Left forelimb (tissue), 1 donor: ENCODE measurements around the gene CACNA1D.
"Not testable (repeated sequence)": the region's sequence is repeated elsewhere in the genome, so short reads cannot be mapped to it uniquely, and the experiment has no call there.

Experiments
- DNase-seq: peaks from one replicate; pipeline ENCODE4 v3.0.0-alpha.2; 2018; ENCODE audit warnings: low spot score

CACNA1D gene

DNA sequence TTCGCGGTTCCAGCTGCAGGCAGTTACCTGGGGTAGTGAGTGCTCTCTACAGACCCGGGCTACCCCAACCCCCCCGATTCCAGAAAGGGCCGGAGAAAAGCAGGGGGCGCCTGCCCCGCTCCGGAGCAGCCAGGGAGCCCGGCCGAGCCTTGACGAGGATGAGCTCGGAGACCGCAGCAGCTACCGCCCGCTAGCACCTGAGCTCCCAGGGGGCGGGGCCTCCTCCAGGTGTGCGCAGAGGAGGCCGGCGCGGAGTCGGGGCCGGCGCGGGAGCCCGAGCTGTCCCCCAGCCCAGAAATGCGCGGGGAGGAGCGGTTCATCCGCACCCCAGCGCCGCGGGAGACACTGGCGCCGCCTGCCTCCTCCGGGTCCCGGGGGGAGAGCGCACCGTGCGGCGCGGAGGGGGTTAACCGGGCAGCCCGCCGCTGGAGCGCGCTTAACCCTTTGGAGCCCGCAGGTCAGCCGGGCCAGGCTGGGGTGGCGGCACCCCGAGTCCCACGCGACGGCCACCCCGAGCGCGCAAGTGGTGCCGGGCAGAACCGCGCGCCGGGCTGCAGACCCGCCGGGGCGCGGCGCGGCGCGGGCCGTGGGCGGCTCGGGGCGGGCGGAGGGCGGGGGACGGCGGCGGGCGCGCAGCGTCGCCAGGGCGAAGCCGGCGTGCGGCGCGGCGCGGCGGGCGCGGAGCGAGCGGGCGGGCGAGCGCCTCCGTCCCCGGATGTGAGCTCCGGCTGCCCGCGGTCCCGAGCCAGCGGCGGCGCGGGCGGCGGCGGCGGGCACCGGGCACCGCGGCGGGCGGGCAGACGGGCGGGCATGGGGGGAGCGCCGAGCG, at the start of gene CACNA1D:
CACNA1D (plus strand) TSS at position 649 of the 829 bp plus-strand sequence. CDS start 556 bp downstream, outside the sequence.
- peak; percentile 70 for DNase-seq

DNA sequence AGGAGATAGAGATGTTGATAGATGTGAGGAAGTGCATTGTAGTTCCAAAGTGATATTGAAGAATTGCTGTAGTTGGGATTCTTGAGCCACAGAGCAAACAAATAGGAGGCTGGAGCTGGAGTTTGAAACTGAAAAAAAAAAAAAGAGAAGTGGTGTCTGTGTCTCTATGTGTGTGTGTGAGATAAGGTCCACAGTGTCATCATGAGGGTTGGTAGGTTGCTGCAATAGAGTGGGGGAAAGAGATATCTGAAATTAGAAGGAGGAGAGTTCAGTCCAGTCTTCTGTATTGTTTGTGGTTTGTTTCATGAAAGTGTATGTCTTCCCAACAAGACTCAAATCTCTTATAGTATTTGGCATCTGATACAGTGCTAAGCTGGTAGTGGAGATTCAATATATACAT, 37.3 kb upstream of the CACNA1D start:
- no peak for DNase-seq

- no peak for DNase-seq
Observed at GRCh38 chr3:53460326-53460725, 34.1 kb upstream of the CACNA1D start.

DNA sequence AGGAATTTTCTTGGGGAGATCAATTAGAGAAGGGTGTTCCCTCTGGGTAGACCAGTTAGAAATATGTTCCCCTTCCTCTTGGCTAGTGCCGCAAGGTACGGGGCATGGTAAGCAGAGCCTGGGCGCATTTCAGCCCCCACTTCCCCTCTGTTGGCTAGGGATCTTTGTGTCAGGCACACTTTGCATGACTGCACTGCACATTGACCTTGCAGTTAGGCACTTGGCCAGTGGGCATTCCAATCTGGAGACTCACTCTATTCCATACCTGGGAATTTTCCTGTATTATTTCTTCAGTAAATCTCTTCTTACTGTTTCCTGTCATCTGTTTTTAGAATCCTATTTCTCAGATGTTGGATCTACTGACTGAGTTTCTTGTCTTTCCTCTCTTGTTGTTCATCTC, 30.0 kb upstream of the CACNA1D start:
- no peak for DNase-seq

DNA sequence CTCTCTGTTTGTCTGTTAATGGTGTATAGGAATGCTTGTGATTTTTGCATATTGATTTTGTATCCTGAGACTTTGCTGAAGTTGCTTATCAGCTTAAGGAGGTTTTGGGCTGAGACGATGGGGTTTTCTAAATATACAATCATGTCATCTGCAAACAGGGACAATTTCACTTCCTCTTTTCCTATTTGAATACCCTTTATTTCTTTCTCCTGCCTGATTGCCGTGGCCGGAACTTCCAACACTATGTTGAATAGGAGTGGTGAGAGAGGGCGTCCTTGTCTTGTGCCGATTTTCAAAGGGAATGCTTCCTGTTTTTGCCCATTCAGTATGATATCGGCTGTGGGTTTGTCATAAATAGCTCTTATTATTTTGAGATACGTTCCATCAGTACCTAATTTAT, 24.7 kb upstream of the CACNA1D start:
- DNase-seq, result not testable (repeated sequence)

DNA sequence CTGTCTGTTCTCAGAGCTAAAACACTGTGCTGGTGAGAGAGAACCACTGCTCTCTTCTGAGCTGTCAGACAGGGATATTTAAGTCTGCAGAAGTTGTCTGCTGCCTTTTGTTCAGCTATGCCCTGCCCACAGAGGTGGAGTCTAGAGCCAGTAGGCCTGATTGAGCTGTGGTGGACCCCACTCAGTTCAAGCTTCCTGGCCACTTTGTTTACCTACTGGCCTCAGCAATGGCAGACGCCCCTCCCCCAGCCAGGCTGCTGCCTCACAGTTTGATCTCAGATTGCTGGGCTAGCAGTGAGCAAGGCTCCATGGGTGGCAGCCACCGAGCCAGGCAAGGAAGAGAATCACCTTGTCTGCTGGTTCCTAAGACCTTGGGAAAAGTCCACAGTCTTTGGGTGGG, 21.0 kb upstream of the CACNA1D start:
- DNase-seq, result no peak

- DNase-seq, result not testable (repeated sequence)
Observed at GRCh38 chr3:53476372-53476771, 18.0 kb upstream of the CACNA1D start.

DNA sequence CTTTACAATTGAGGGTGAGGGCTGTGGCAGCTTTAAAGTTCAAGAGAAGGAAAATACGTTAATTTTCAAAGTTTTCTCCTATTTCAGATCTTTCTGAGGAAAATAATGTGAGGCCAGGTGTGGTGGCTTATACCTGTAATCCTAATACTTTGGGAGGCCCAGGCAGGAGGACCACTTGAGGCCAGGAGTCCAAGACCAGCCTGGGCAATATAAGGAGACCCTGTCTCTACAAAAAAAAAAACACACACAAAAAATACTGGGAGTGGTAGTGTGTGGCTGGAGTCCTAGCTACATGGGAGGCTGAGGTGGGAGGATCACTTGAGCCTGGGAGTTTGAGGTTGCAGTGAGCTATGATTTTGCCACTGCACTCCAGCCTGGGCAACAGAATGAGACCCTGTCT, 16.7 kb upstream of the CACNA1D start:
- DNase-seq, result not testable (repeated sequence)

- no peak for DNase-seq
Observed at GRCh38 chr3:53478166-53478830, 16.1 kb upstream of the CACNA1D start.

- DNase-seq, result no peak
Observed at GRCh38 chr3:53478921-53479664, 15.3 kb upstream of the CACNA1D start.

GRCh38 chr3:53482227-53482626, 12.2 kb upstream of the CACNA1D start:
- DNase-seq, result no peak

- no peak for DNase-seq
Observed at GRCh38 chr3:53483821-53484220, 10.6 kb upstream of the CACNA1D start.

DNA sequence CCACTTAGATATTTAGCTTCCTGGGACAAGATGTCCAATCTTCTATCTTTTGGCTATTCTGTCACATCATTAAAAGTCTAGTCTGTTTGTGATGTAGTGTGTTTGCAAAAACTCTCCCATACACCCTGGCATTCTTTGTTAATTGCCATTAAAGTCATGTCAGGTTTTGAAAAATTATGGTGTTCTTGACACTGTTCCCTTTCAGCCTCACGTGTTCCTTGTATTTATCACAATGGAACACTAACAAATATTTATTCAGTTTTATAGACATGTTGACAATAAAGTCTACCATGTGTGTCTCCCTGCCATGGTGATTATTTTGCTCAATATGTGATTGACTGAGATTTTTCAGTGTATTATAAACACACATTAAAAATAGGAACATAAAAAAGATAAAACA, 9.4 kb upstream of the CACNA1D start:
- DNase-seq, result no peak

- DNase-seq, result no peak
Observed at GRCh38 chr3:53485675-53486403, 8.6 kb upstream of the CACNA1D start.

- DNase-seq, result no peak
Observed at GRCh38 chr3:53486961-53487654, 7.3 kb upstream of the CACNA1D start.

- DNase-seq, result no peak
Observed at GRCh38 chr3:53489386-53489785, 5.0 kb upstream of the CACNA1D start.

- DNase-seq, result no peak
Observed at GRCh38 chr3:53489787-53490458, 4.5 kb upstream of the CACNA1D start.

GRCh38 chr3:53490459-53490968, 3.9 kb upstream of the CACNA1D start:
- no peak for DNase-seq

- no peak for DNase-seq
Observed at GRCh38 chr3:53491276-53491675, 3.1 kb upstream of the CACNA1D start.

DNA sequence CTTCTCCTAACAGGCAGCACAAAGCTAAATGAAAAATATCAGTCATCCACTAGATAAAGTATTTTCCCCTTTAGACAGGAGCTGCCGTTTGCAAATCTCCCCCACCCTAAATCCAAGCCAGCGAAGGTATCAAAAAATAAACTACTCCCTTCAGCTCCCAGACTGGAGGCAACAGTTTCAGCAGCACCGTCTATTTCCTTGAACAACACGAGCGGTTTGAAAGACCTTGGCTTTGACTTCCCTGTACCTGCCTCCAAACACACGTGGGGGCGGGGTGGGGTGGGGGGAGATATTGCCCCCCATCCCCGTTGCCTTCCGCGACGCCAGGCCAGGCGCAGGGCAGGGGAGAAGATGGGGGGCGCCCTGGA, 832 bp upstream of the CACNA1D start:
- DNase-seq, result no peak

GRCh38 chr3:53495146-53495519, 722 bp downstream of the CACNA1D start:
- DNase-seq, result no peak
